Measurements from ENCODE around the gene RAD18.

Gene RAD18

DNA sequence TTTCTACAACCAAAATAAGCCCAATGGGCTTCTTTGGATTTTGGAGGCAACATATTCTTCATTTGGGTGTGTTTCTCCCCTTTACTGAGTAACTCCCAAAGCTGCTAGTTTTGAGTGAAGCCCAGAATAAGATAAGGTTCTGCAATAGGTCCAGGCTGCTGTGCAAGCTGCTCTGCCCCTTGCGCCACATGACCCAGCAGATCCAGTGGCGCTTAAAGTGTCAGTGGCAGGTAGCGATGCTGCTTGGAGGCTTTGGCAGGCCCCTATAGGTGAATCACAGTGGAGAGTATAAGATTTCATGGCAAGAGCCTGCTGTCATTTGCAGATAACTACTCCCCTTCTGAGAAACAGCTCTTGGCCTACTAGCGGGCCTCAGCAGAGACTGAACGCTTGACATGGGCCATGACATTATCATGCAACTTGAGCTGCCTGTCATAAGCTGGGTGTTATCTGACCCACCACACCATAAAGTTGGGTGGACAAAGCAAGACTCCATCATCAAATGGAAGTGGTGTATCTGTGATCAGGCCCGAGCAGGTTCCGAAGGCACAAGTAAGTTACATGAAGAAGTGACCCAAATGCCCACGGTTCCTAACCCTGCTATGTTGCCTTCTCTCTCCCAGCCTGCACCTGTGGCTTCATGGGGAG lies 105.4 kb downstream of the RAD18 start:
- no peak for DNase-seq

DNA sequence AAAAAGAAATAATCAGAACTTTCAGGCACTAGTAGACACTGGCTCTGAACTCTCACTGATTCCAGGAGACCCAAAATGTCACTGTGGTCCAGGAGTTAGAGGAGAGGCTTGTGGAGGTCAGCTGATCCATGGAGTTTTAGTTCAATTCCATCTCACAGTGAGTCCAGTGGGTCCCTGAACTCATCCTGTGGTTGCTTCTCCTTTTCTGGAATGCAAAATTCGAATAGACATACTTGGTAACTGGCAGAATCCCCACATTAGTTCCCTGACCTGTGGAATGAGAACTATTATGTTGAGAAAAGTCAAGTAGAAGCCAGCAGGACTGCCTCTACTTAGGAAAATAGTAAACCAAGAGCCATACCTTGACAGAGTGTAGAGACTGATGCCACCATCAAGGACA lies 106.6 kb downstream of the RAD18 start:
- no peak for DNase-seq

DNA sequence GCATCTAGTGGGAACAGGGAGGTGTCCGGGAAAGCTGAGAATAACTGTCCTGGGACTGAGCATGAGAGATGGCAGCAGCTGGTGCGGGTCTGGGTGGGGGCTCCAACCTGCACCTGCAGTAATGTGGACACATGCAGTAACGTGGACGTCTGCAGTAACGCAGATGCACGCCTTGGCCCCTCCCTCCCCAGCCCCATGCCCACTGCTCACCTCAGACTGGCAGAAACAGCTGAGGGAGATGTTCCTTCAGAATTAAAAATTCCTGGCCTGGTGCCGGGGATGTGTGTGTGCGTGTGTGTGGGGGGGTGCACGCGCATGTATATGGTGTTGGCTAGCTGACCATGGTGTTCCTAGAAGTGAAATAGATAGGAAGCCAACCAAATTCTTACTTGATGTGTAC lies 107.2 kb downstream of the RAD18 start:
- no peak for DNase-seq

DNA sequence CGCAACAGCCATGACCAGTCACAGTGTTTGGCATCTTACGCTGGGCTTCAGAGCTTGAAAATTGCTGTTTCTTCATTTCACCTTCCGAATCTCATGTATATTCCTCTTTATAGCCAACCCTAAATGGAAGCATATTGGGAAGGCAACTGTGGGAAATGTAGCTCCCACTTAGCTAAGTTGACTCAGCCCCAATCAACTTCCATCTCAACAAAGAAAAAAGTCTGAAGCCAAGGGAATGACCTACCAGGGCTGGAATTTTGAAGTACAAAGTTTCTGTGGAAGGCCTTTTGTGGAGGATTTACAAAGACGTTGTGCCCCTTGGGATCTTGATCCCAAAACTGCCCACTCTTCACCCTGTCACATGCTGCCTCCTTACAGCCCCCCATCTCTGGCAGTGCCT lies 108.6 kb downstream of the RAD18 start:
- DNase-seq = no peak

DNA sequence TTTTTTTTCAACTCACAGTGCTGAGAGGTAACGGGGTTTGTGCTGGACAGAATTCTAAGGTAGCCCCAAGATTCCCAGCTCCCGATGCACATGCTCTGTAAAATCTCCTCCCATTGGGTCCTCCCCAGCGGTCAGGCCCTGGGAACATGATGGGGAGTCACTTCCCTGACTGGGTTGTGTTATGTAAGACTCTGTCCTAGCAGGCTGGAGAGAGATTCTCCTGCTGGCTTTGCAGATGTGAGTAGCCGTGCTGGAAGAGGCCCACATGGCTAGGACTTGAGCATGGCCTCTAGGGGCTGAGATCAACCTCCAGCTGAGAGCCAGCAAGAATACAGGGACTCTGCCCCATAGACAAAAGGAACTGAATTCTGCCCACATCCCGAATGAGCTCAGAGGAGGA lies 110.2 kb downstream of the RAD18 start:
- no peak for DNase-seq

DNA sequence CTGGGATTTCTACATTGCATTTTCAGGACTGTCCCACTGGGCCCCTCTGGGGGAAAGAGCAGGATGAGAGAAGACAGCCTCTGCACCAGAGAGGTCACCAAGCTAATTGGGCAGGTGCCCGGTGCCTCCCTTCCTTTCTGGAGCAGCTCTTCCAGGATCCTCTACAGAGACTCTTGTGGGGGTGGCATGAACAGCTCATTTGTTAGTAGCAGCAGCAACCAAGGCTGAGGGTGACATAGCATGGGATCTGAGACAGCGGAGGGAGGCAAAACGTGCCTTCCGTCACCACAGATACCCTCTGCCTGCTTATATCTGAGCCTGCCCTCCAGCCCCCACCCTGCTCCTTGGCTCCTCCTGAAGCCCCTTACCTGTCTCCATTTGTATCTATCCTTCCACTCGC lies 110.8 kb downstream of the RAD18 start:
- DNase-seq = no peak

DNA sequence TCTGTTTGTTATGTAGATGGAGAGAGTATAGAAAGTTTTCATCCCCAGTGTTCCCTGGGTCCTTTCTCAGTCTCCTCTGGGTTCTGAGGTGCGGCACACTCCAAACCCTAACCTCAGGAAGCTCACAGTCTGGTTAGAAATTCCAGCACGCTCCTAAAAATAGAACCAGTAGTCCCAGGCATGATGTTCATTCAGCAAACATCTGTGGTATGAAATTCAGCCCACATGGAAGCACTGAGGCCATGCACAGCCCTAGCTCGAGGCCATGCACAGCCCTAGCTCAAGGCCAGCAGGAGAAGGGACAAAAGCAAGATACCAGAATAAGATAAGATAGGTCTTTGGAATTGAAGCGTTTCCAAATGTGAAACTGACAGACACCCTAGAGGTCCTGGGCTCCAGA lies 111.6 kb downstream of the RAD18 start:
- no peak for DNase-seq

DNA sequence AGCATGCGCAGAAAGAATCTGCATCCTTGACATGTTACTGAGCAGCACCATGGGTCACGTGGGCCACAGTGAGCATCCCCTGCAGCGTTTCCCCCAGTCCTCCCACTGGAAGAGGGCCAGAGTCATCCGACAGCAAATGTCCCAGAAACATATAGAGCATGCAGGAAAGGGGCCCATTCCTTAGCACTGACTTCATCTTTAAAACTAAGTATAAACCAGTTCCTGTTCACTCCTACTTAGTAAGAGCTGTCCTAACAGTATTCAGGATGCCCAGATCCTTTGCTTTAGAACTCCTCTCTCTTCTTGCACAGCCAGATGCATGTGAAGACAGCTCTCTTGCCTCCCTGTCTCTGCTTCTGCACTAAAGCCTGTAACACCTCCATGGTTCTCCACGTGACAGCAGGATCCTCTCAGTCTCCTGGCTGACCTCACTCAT lies 114.6 kb downstream of the RAD18 start:
- DNase-seq = no peak

DNA sequence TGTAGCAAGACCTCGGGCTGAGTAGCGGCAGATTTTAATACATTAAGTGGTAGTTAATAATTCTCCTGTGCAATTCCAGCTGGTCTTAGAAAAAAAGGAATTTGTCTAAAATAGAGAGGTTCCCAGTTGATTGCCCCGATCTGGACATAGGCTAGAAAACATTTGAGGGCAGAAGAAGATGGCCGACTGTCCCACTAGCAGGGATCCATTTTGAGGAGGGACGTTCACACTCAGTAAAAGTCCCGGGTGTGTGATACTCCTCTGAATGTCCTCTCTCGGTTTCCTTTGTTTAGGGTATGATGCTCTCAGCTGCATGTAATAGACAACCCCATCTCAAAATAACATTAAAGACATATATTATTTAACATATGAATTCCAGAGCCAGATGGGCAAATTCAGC lies 116.0 kb downstream of the RAD18 start:
- DNase-seq = no peak

DNA sequence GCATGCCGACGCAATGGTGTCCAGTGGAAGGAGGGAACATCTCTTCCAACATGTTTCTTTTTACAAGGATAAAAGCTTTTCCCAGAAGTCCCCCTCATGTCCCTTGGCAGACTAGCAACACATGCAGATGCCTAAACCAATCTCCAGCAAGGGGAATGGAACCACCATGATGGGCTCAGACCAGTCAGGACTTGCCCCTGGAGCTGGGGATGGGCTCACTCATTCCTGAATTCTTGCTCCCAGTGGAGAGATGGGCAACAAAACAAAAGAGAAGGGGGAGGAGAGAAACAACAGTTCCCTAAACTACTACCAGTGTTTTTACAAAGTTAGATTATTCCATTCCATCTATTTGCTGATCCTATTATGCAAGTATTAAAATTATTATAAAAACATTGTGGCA lies 117.1 kb downstream of the RAD18 start:
- no peak for DNase-seq

DNA sequence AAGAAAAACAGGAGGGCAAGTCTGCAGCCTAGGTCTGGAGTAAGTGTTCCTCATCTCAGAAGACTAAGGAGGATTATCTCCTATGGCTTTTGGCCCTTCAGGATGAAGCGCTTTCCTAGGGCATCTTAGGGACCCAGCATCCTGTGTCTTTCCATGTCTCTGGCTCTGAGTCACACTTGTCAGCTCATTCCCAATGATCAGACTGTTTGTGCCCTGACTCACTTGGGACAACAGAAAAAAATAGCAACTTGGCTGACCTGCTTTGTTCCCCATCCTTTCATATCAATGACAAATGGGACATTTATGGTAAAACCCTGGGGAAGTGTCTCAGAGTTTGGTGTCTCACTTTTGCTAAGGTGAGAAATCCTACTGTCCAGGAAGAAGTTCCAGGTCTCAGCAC lies 117.6 kb downstream of the RAD18 start:
- DNase-seq = no peak

DNA sequence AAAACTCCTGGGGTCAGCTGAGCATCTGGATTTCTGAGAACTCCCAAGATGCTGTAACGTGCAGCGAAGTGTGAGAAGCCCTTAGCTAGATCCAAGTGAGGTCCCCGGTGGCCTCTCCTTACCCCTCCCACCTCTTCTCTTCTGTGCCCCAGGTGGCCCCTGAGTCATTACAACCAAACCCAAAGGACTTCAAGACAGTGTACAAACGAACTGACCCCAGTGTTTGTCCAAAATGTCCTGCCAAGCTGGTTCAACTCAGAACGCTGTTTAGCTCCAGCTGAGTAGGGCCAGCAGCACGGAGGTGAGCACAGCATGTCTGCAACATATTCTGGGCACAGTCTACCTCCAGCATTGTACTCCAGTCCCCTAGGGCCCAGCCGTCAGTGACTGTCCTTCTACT lies 119.9 kb downstream of the RAD18 start:
- no peak for DNase-seq

DNA sequence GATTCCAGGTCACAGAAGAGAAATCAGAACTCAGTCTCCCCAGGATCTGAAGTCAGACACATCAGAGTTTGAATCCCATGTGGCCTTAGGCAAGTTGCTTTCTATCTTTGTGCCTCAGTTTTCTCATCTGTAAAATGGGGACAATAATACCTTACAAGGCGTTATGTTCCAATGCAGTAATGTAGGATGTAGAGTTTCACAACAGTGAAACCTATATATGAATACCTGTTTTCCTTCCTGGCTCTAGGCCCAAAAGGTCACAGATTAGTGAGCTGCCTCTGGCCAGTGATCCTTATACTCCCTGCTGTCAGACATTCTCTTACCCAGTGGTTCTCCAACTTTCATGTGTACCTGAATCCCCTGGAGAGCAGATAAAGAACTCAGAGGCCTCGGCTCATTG lies 121.0 kb downstream of the RAD18 start:
- DNase-seq = no peak

DNA sequence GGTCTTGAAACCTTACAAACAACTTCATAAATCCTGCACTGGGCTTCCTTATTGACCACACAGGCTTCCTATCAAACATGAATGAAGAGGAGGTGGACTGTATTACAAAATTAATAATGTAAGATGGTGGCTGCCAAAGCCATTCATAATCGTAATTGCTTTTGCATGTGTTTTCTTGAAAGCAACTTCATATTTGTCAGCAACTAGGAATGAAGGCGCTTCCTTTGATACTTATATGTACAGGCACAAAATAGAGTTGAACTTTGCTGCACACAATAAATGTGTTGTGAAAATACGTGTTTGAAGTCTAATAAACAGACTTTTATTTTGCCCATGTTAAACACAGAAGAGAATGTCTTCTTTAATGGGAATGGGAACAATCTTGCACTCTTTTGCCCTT lies 121.8 kb downstream of the RAD18 start:
- DNase-seq = no peak

DNA sequence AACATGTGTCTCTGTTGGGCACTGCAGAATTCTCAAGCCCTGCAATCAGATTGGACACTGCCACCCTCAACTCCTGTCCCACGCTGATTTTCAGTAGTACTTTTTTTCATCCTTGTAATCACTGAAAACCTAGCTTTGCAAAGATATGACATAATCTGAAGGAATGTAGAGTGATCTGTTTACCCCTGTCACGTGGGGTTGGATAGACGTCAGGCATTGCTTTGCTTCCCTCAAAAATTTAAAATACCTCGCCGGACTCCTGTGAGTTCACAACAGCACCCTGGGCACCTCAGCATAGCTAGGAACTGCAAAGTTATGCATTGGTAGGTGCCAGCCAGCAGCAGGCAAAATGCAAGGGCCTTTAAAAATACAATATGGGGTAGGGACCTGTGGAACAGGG lies 122.7 kb downstream of the RAD18 start:
- DNase-seq = no peak

DNA sequence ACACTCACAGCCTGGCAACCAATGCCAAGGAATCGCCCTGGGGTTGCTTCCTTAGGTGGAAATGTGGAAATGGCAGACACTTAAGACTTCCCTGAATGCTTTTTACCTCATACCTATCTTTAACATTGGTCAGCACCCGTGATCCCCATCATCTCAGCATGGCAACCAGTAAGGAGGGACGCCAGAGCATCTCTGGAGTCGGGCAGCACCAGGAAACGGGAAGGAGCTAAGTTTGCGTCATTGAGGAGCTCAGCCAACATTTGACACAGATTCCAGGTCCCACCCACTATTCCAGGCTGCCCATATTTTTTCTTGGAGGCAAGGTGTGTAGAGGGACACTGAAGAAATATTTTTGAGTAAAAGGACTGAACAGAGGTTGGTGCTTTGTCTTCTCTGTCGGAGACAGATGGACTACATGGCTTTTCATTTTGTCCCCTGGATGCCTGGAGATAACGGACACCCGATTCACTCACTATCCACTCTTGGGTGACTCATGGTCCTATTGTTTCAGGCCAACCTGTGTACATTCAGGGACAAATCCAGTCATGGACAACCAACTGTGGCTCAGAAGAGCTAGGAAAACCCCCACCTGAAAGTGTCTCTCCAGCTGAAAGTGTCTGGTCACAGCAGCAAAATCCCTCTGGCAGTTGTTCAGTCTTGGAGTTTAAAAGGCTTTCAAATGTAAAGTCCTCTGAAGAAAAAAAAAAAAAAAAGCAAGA lies 123.5 kb downstream of the RAD18 start:
- no peak for DNase-seq

DNA sequence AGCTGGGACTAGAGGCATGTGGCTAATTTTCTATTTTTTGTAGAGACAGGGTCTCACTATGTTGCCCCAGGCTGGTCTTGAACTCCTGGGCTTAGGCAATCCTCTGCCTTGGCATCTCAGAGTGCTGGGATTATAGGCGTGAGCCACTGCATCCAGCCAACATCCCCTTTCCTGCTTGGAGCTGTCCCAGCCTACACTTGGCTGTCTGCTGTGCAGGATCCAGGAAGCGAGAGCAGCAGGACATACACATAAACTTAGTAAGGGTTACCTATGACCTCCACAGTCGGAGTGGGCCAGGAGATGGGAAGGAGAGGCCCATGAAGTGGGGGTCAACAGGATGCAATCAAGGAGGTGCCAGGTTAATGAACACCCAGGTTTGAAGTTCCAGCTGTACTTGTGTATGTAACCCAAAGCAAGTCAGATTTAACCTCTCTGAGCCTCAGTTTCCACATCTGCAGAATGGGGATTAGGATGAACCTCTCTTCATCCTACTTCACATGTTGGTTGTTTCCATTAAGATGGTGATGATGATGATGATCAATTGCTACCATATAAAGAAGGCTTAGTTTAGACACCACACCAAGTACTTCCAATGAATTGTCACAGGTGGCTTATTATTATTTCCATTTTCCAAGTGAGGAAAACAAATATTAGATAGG lies 124.4 kb downstream of the RAD18 start:
- DNase-seq = no peak

DNA sequence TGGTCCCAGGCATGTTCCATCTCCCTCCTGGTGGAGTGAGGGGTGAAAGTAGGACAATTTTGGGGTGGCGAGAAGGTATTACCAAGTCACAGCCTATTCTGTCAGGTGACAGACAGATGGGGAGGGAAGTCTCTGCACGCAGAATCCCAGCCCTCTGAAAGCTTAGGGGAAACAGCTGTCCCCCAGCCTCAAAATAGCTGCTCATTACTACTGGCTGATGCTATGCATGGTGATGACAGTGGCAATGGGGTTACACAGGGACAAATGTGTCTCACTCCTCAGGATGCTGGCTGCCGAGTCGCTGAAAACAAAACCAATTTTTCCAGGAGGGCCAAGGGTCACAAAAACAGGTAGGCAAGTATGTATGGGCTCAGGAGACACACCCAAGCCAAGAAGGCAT lies 125.0 kb downstream of the RAD18 start:
- DNase-seq = no peak

DNA sequence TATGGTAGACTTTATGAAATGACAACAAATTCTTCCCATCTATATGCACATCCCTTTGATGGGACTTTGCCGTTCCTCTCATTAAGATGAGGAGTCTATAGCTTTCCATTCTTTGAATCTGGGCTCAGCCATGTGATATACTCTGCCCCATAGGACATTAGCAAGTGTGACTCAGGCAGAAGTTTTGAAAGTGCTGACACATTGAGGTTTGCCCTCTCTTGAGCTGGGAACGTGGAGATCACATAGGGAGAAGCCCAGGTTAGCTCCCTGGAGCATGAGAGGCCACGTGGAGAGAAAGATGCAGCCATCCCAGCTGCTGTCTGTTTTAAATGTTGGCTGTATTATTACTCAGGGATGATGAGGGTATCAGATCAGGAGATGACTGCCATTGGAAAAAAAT lies 126.1 kb downstream of the RAD18 start:
- no peak for DNase-seq

DNA sequence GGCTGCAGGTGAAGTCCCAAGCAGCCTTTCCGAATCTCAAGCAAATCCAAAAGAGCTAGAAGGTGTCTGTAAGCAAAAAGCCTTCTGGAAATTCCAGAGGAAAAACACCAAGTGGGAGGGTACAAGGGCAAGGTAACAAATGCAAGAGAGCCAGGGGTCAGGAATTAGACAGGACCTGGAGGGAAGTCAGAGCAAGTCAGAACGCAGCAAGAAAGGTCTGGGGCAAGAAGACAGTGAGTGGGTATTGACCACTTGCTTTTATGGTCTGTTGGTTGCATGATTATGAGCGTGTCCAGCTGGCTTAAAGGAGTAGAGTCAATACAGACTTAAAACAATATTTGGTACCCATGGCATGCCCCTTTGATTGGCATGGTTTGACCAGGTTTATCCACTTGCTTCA lies 127.2 kb downstream of the RAD18 start:
- no peak for DNase-seq

DNA sequence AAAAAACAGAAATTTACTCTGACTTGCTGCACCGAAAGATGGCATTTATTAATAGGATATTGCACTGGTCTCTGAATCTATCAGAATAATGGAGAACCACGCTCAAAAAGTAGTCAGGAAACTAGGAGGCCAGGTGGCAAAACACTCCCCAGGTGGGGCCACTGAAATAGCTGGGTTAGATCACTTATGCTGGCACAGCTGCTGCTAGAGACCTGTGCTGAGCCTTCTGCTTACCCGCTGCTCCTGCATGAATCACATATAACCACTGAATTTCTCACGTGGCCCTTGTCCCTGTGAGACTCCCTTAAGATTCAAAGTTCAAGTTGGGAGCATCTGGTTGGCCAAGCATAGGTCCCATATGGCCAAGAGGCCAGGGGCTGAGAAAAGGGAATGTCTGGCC lies 127.9 kb downstream of the RAD18 start:
- DNase-seq = no peak

DNA sequence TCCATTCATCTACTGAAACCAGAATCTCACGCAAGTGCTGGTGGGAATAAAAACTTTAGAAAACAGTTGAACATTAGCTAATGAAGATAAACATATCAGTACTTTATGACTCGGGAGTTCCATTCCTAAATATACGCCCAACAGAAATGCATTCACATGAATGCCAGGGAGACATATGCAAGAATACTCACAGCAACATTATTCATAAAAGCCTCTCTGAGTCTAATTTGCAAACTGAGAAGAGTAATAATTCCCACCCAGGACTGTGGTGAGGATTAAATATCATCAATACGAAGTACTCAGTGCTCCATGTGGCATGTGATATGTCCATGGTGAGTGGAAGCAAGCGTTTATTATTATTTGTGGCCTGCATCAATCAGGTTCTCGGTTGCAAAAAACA lies 128.3 kb downstream of the RAD18 start:
- no peak for DNase-seq

DNA sequence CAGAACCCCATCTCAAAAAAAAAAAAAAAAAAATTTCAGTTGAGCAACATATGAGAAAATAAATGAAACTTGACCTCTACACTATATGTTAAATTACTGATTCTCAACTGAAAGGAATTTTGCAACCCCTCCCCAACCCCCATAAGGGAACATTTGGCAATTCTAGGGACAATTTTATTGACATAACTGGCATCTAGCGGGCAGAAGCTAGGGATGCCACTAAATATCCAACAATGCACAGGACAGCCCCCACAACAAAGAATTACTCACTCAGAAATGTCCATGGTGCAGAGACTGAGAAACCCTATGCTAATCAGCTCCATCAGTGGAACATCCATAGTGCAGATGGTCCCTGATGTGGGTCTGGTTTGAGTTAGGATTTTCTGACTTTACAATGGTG lies 135.6 kb downstream of the RAD18 start:
- no peak for DNase-seq
